Measurements from ENCODE around the gene DPEP2NB.
"Not testable (repeated sequence)": the region's sequence is repeated elsewhere in the genome, so short reads cannot be mapped to it uniquely, and the experiment has no call there.

DPEP2NB gene

DNA sequence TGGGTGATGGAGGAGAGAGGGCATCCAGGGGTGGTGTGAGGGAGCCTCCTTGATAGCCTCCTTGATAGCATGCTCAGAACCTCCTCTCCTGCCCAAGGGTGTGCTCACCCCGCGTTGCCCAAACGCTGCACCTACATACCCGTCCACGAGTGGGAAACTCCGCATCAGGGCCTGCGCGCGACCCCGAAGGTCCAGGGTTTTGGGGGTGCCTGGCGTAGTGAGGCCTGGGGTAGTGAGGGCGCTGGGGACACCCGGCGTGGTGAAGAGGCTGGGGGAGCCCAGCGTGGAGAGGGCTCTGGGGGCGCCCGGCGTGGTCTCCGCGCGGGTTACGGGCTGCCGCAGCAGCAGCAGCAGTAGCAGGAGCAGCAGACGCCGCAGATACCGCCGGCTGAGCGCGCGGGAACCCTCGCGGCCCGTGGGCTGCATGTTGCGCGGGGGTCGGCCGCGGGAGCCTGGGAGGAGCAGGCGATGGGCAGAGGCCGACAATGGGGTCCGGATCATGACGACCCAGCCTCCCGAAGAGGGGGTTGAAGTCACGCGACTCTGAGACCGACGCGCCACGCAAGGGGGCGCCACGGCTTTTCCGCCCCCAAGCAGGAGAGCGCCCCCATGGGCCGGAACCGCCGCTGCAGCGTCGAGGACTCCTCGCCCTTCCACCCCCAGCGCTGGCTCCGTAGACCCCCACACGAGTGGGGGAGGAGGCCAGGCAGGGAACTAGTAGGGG, 35.6 kb downstream of the DPEP2NB start, which contains the start of gene DPEP3:
TSS of gene DPEP3 (minus strand) at position 545 of the 724 bp plus-strand sequence. CDS start at position 426, 119 bp downstream.
- DNase-seq, result no peak

DNA sequence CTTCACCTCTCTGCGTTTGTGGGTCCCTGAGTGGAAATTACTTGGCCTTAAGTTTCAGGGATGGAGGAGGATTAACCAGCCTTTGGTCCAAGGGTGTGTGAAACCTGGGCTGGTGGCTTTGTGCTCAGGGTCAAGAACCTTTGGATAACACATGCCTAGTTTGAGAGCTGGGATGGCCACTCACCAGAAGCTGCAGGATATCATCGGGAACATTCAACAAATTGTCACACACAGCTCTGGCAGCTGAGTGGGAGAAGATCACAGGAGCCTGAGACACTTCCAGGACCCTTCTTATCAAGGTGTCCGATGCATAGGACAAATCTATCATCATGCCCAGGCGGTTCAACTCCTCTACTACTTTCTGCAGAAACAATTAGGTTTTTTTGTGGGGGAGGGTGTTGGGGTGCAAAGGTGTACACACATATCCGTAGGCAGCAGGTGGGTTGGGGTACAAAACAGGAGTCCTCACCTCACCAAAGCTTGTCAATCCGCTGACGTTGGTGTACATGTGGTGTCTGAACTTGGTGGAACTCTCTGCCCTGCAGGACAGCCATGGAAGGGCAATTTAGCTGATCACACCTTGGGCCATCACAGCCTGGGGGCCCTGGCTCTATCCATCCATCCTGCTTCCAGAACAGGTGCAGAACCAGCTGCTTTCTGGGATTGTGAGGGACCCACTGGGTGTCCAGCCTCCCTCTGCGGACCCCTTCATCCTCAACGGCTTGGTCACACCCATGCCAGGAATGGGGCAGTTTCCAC, 38.1 kb downstream of the DPEP2NB start:
- DNase-seq, result no peak

DNA sequence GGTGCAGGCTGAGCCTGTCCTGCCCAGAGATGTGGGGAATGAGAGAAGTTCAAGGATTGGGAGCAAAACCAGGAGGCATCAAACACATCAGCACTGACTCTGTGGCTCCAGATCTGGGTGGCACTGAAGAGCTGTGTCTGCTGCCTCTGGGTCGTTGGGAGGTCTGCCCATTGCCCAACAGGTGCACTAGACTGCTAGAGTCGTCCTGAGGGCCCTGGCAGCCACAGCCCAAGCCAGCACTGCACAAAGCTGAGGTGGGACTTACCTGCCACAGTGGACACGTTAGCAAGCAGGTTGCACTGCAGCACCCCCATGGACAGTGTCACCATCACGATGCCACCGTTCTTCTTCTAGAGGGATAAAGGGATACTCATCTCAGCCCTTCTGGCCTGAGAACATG, 38.7 kb downstream of the DPEP2NB start:
- DNase-seq, result no peak

DNA sequence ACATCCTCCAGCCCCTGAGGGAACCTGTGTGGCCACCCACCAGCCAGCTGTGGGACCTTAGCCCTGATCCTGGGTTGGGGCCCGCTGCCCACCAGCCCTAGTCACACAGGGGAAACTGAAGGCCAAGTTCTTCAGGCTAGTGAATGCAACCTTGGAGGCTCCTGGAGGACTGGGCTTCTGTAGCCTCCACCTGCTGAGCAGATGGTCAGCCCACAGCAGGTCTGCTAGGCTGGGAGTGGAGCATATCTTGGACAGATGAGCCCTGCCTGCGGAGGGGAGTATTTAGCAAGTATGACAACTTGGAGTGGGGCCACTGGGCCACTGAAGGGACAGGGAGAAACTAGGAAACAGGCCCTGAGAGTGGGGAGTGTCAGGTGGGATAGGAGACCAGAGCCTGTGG, 39.5 kb downstream of the DPEP2NB start:
- no peak for DNase-seq

DNA sequence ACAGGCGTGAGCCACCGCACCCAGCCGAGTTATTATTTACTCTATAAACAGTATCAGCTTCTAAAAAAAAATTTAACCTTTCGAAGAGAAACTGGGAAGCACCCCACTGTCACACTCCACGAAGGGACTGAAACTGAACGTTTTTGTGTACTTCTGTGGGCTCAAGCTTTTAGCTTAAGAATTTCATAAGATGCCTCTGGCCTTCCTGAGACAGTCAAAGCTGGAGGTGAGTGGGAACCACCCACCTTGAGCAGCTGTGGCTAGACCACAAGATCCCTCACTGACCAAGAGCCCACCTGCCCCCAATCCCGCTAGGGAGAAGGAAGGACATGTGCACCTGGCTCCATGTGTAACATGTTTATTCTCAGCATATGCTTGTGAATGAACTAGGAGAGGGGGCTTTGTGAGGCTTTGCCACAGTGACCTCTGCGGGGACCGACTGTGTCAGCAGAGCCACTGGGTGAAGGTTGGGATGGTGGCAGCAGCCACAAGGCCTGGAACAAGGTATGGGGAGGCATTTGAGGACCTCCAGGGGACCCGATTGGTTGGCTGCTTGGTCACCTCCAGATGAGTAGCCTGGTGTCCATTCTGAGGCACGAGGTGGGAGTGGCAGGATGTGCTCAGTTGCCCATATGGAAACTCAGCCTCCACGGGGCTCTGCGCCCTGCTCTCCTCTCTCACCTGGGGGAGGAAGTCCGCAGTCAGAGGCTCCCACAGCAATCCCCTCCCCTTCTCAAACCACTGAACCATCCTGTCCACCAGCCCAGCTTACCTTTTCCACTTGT, 40.2 kb downstream of the DPEP2NB start:
- DNase-seq, result no peak

DNA sequence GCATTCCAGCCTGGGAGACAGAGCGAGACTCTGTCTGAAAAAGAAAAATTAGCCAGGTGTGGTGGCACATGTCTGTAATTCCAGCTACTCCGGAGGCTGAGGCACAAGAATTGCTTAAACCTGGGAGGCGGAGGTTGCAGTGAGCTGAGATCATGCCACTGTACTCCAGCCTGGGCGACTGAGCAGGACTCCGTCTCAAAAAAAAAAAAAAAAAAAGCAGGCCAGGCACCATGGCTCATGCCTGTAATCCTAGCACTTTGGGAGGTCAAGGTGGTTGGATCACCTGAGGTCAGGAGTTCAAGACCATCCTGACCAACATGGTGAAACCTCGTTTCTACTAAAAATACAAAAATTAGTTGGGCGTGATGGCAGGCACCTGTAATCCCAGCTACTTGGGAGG, 43.4 kb downstream of the DPEP2NB start:
- DNase-seq, result not testable (repeated sequence)

DNA sequence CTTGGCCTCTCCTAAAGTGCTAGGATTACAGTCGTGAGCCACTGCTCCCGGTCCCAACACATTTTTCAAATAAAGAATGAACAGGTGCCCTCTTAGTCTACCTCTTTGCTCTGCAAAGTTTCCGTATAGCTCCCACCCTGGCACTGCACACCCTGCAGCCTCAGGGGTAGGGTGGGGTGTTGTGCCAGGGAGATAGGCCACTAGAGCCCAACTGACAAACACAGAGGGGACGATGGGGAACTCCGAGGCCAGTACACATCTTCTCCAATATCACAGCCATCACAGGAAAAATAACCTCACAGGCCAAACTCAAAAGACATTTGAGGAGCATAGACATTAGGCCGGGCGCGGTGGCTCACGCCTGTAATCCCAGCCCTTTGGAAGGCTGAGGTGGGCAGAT, 44.6 kb downstream of the DPEP2NB start:
- DNase-seq, result no peak

DNA sequence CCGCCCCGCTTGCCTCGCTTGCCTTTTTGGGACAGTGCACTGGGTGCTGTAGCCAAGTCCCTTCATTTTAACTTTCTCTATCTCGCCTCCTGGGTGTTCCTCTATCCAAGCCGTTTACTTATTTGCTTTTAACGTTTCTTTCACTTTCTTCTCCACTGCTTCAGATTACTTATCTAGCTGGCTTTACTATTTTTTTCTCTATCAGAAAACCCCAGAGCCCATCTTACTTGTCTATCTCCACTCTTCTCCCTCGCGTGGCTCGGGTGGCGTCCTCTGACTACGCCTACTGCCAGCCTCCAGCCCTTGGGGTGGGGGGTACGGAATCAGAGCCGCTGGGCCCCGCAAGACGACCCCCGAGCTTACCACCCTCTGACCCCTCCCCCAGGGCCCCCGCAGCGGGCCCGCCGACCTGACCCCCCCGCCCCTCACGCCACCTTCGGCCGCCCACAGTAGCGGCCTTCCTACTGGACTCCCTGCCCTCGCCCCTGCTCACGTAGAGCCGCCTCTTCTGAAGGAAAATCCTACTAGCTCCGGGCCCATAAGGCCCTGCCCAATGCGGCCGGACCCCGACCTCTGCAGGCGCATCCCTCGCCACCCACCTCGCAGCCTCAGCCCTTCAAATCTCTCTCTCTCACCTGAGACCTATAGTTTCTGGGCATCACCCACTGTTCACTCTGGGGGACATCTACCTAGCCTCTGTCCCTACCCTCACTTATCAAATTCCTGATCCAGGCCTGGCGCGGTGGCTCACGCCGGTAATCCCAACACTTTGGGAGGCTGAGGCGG, 46.3 kb downstream of the DPEP2NB start:
- DNase-seq, result no peak

DNA sequence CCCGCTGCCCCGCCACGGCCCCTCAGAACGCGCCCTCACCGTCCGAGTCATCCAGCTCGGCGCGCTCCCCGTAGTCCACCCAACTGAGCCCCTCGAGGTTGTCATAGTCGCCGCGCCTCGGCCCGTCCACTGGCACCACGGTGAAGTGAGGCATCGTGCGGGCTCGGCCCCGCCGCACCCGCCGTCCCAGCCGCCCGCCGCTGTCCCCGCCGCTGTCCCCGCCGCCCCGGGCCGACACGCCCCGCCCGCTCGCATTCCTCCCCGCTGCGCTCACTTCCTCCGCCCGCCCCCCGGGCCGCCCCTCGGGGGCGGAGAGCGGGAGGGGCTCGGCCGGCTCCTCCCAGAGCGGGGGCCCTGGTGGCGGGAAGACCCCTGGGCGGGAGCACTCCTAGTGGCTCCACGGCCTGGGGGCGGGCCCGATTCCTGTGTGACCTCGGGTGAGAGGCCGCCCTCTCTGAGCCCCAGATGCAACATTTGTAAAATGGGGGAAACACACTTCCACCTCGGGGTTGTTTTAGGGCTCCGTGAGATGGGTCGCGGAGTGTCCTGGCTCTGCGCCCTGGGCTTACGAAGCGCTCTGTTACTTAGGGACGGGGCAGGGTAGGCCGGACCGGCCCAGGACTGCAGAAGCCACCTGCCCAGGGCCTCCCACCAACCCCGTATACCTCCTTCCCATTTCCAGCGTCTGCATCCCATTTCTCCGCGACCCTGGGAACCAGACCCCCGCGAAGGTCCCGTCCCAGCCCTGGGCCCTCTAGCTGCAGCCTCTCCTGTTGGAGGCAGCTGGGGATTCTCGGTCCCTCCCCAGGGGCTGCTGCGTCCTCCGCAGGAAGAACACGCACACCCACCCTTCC, 47.1 kb downstream of the DPEP2NB start, which contains the start of gene SLC12A4:
TSS of gene SLC12A4 (minus strand) at position 238 of the 854 bp plus-strand sequence. CDS start at position 154, 84 bp downstream.
- no peak for DNase-seq

DNA sequence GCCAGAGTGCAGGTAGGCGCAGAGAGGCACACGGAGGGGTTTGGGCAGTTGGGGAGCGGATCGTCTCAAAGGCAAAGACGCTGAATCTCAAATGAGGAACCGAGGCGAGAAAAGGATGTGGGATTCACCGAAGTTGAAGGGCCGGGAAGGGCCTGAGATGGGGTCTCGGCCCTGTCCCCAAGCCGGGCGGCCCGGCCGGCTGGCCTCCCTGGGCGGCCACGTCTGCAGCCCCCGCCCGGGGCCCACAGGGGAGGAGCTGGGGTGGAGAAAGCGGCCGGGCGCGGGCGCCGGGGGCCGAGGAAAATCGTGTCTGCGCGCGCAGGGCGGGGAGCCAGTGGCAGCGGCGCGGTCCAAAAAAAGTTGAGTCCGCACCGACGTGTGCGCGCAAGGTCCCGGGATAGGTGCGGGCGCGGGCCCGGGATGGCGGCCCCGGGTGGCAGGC, 47.7 kb downstream of the DPEP2NB start:
- DNase-seq, result no peak

DNA sequence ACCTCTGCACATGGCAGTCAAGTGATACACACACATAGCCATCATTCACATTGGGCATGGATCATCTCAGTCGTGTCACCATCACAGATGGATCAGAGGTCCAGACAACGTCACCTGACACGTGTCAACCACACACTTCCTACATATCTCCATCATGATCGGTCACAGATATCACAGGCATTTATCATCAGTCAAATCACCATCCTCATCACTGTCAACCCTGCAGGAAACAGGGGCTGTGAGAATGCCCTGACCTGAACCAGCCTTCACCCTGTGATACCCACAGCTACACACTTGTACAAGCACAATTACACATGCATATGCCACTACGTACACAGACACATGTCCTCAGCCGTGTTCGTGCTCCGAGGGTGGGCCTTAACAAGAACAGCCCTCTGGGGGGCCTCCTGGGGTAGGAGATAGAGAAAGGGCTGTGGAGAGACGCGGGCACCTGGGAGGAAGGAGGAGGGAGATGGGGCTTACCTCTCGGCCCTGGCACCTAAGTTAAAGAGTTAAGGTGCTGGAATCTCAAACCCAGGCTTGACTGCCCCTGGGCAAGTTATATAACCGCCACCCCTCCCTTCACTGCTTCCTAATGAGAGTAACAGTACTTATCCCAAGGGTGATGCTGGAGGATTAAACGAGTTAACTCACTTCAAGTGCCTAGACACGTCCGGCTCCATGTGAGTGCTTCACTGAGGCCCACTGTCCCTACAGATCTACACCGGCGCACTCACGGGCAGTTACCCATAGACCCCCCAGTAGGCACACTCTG, 48.3 kb downstream of the DPEP2NB start:
- no peak for DNase-seq

DNA sequence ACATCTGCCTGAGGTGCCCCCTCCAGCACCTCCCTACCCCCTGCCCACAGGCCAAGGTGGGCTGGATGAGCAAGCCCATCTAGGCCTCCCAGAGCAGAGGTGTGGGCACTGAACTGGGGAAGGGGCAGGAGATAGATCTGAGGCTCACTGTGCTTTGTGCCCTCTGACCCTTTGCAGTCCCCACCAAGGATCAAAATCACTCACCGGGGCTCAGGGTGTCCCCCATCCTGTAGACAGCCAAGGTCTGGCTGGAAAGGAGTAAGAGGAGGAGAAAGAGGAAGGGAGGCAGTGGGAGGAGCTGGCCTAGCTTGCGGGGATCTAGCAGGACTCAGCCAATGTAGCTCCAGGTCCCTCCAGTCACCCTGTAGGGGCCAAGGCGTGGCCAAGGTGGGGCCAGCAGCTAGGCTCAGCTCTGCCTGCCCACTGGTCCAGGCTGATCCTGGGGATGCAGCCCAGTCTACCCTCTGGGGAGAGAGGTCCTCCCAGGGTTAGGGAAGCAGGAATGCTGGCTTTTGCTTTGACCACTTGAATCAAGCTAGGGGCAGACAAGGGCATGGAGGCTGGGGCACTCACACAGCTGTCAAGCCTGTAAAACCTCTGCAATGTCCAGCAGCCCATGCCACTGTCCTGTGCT, 49.0 kb downstream of the DPEP2NB start:
- no peak for DNase-seq

DNA sequence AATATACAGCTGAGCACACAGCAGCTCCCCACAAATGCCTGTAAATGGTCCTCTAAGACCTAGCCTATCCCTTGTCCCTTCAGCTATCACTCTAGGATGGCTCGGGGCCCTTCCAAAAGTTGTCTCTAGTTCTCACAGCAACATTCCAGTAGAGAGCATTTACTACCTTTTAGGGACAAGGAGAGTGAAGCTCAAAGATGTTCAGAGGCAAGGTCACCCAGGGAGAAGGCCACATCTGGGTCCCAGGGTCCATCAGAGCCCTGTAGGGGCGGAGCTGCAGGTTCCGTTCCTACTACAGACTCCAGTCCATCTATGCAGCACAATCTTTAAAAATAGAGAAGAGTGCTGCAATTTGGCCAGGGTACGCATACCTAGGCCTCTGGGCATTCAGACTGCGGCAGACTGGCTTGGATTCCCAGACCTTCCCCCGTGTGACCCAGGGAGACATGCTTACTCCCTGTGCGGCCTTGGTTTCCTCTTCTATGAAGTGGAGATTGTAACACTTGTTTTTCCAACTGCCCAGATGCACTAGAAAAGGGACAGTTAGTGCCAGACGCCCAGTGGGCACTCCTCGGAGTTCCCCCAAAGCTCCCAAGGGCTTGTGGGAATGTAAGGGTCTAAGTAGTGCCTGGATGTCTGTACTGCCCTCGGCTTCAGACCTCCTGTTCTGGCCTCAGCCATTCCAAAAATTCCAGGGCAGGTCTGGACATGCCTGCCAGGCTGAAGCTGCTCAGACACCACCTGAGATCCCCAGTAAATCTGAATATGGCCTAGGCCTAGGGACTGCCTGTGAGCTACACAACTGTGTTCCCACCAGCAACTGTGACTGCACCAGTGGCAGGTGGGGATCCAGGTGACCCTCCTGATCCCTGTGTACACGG, 49.8 kb downstream of the DPEP2NB start:
- no peak for DNase-seq

DNA sequence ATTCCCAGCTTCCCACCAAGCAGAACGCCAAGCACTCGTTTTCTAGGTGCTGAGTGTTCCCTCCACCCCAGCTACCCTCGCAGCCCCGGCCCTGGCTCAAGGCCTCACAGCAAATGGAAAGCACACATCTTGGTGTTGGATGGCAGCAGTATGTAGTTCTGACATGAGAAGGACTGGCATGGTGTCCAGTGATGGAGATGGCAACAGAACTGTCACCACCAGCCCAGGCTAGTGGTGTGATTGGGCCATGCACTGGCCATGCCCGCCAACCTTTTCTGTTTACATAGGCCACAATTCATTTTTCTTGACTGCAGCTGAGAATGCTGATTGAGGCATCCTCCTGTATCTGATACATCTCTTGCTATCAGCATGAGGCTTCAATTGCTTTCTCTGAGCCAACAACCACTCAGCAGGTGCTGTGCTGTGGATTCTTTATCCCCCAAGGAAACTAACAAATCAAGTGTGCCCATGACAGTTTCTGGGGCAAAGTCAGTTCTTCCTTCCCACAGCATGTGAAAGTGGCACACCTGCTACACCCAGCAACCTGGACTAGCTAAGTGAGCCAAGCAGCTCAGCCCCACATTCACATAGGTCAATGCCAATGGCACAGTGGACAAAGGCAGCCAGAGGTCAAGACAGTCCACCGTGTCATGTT, 51.1 kb downstream of the DPEP2NB start:
- DNase-seq, result no peak

DNA sequence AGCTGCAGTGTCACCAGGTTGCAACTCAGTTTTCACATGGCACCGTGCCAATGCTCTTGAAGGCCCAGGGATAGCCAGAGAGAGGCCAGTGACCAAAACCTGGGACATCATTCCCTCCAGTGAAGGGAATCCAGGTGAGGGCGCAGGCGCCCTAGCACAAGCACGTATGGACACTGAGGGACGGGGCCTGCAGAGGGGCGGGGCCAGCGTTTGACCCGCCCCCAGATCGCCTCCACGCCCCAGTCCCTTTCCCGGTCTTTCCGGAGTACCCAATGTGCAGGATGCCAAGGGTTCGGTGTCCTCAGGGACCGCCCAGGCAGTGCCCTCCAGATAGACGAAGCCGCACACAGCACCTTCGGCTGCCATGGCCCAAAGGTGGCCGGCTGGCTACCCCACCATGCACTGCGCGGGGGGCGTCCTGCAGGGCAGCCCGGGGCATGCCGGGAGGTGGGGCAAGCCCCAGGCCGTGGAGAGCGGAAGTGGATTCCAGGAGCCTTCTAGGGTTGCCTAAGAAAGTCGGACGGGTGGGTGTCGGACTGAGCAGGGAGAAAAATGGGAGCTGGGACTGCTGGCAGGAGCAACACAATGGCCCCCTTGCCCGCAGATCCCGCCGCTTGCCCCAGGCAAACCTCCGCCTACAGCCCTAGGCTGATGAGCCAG, 51.9 kb downstream of the DPEP2NB start:
- DNase-seq, result no peak
